GM18508 (cell line): ENCODE results near the gene ANKRD55.
"Not testable (repeated sequence)": the region's sequence is repeated elsewhere in the genome, so short reads cannot be mapped to it uniquely, and the experiment has no call there.

ENCODE experiments used
- ATAC-seq: cut with Tn5 transposase; IDR thresholded peaks from one replicate; pipeline ENCODE4 v1.9.1; 2021; ENCODE audit warnings: moderate number of reproducible peaks; ENCODE audit not compliant: insufficient read depth, unreplicated experiment

ANKRD55 gene

DNA sequence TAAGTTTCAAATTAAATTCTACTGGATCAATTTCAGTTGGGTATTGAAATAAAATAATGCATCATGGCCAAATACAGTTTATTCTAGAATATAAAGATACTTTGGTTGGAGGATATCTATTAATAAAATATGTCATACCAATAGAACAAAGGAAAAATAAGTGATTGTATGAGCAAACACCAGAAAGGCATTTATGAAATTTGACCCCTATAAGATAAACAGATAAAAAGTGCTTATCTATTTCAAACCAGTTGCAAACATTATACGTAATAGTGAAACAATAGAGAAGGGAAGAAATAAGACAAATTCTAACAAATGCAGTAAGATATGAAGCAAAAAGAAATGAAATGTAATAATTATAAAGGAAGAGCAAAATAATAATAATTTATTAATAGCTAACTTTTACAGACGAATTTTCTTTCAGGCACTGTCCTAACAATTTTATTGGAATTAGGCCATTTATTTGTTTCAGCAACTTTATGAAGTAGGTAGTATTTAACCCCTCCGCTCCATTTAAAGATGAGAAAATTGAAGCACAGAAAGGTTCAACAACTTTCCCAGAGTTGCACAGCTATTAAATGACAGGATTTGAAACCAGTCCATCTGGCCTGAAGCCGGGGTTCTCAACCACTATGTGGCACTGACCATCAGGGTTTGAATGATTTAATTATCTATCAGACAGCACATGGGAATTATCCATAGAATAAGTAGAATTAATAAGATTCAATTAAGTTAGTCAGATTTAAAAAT is 20.8 kb downstream of the ANKRD55 start:
- ATAC-seq, result no peak

GRCh38 chr5:56211298-56211865 is 21.7 kb downstream of the ANKRD55 start:
- no peak for ATAC-seq

- no peak for ATAC-seq
Measured at GRCh38 chr5:56208681-56209080, 24.4 kb downstream of the ANKRD55 start.

DNA sequence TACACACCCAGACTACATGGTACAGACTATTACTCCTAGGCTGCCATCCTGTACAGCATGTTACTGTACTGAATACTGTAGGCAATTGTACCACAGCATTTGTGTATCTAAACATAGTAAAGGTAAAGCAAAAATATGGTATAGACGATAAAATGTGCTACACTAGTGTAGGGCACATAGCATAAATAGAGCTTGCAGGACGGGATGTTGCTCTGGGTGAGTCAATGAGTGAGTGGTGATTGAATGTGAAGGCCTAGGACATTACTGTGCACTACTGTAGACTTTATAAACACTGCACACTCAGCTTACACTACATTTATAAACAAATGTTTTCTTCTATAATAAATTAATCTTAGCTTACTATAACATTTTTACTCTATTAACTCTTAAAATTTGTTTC is 25.6 kb downstream of the ANKRD55 start:
- ATAC-seq, result no peak

DNA sequence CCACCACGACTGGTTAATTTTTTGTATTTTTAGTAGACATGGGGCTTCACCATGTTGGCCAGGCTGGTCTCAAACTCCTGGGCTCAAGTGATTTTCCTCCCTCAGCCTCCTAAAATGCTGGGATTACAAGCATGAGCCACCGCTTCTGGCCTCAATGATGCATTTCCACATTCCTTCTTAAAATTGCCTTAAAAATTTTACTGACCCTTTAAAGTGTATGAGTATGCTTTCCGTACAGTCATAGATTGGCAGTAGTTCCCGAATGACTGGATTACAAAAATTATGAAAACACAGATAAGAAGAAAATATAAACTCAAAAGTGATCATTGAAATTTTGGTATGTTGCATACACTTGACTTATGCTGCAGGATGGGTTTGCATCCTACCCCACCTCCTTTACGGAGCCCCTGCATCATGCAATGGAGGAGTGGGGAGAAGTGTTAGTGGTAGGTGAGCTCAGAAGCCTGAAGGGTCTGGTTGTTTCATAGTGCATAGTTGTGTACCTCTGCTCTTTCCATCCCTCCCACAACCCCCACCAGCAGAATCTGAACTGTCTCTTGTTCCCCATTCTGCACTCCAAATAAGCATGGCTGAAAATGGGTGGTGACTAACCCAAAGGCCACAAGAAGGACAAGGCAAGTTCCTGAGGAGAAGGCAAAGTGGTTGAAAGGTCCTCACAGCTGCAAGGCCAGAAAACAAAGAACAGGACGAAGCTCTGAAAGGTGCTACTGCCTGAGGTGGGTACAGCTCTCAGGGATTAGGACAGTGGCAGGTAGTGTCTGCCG is 26.8 kb downstream of the ANKRD55 start:
- ATAC-seq, result no peak

DNA sequence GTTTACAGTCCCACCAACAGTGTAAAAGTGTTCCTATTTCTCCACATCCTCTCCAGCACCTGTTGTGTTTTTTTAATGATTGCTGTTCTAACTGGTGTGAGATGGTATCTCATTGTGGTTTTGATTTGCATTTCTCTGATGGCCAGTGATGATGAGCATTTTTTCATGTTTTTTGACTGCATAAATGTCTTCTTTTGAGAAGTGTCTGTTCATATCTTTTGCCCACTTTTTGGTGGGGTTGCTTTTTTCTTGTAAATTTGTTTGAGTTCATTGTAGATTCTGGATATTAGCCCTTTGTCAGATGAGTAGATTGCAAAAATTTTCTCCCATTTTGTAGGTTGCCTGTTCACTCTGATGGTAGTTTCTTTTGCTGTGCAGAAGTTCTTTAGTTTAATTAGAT is 29.2 kb downstream of the ANKRD55 start:
- not testable (repeated sequence) for ATAC-seq

GRCh38 chr5:56202483-56202882 is 30.6 kb downstream of the ANKRD55 start:
- no peak for ATAC-seq

- not testable (repeated sequence) for ATAC-seq
Measured at GRCh38 chr5:56201762-56202261, 31.3 kb downstream of the ANKRD55 start.

DNA sequence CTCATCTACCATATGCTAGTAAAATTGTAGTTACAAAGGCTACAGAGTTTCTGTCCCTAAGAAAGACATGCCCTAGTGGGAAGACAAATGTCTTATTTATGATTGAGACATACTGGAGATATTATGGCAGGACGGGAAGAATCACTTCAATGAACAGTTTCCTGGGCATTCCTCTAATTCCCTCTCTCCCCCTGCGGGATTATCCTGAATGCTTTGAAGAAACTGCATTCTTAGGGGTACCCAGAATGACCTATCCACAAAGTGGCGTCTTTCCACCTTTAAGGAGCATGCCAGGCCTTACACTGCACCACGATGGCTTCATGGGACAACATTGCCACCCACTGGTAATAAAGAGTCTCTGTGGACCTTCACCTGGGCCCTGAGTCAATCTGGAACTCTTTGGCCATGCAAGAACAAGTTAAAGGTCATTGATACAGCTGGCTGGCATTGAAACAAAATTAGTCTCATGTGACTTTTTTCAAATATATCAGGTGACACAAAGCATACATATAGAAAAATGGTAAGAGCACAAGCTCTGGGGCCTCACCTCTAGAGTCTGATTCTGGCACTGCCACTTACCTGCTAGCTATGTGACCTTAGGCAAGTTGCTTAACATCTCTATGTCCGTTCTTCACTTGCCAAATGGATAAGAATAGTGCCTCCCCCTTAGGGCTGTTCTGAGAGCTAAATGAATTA is 32.0 kb downstream of the ANKRD55 start:
- peak; percentile 94 for ATAC-seq

DNA sequence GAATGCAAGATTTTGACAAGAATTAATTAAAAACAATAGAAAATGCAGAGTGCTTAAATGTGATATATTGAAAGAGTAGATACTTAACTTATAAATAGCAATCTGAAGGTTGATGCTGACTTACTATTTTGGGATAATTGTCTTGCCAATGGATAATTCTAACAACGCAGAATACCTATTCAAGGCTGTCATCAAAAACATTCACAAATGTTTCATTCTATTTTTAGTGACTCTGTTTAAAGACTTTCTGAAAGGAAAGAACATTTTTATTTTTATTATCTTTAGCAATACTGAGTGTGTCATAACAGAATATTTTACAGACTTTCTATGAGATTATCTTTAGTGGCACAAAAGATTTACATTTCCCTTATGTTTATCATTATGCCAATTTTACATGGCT is 38.1 kb downstream of the ANKRD55 start:
- no peak for ATAC-seq

DNA sequence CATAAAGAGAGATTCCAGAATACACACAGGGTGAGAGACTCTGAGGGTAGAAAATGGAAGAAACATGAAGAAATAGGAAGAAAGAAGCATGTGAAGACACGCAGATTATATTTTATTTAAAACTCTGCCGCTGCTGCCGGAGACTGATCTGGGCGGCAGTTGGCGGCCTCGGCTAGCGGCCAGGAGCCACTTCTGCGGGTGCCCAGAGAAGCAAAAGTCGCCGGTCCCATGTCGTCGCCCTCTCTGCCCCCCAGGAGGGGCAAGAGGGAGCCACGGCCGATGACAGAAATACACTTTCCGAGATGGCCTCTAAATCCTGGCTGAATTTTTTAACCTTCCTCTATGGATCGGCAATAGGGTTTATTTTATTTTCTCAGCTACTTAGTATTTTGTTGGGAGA is 40.9 kb downstream of the ANKRD55 start:
- no peak for ATAC-seq

GRCh38 chr5:56191656-56192055 is 41.5 kb downstream of the ANKRD55 start:
- ATAC-seq, result no peak

- ATAC-seq, result no peak
Measured at GRCh38 chr5:56190497-56190896, 42.6 kb downstream of the ANKRD55 start.

DNA sequence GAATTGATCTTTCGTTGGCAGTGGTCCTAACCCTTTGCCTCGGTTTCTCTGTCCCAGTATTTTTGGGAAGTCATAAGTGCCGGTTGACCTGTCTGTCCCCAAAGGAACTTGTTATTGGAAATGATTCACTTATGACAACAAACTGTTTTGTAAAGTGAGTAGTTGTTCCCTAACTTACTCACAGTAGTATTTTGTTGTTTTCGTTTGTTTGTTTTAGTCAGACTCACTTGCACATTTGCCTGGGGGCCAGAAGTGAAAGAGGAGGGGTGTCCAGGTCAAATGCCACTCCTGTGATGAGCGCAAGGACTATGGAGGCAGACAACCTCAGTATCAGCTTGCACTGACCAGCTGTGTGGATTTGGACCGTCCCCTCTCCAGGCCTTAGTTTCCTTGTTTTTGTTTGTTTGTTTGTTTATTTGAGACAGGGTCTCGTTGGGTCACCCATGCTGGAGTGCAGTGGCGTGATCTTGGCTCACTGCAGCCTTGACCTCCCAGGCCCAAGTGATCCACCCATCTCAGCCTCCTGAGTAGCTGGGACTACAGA is 47.3 kb downstream of the ANKRD55 start:
- no peak for ATAC-seq

DNA sequence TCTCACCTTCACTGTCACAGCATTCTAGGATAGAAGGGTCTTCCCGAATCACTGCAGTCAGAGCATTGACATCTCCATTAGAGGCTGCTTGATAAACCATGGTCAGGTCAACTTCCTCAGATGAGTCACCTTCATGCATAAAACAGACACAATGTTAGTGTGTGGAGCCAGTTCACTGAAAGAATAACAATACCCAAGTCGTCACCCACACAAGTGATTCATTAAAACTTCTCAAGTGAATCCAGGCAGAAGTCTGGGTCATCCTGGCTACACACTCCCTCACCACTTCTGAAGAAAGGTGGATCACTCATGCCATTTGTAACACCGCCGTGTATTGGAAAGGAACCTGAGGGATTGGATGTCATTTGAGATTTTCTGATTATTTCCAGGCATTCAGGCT is 49.6 kb downstream of the ANKRD55 start:
- ATAC-seq, result no peak

- no peak for ATAC-seq
Measured at GRCh38 chr5:56179442-56179841, 53.7 kb downstream of the ANKRD55 start.

DNA sequence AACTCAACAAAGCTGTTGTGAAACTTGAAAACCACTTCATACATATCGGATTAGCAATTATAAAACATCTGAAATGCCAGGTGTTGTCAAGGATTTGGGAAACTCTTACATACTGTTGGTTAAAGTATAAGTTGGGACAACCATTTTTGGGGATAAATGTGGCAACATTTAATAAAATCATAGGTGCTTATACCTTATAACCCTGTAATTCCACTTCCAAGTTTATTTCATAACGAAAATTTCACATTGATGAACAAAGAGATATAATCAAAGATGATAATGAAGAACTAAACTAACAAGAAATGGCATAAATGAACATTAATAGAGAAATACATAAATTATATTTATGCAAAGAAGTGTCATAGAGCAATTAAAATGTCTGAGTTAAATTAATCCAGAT is 54.3 kb downstream of the ANKRD55 start:
- no peak for ATAC-seq

DNA sequence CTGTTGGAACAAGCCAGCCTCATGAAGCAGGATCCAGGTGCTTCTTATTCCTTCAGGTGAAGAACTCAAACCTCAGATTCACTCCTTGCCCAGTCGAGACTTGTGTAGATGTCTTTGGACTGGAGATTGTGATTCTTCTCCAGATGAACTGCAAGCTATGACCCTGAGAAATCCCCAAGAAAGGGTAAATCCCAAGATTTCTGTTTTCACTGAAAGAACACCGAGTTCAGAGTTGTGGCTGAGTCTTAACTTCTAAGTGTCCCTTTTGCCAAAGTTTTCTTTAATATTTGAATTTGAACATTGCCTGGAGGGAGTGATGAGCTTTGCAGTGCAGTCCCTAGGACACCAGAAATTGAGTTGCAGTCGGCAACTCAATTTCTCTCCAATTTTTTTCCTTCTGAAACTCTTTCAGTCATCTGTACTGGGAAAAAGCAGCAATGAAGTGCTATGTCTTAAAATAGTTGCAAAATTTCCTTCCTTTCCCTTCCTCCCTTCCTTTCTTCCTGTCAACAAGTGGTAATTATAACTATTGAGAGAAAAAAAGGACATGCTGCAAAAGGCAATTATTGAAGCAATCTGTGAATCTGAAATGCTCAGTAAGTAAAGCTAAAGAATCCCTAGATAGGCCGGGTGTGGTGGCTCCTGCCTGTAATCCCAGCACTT is 56.1 kb downstream of the ANKRD55 start:
- no peak for ATAC-seq

- ATAC-seq, result no peak
Measured at GRCh38 chr5:56176155-56176798, 56.9 kb downstream of the ANKRD55 start.
